Osteoblast (primary cell): ENCODE data around the gene RAP1GAP. TPM values are rescaled to one million over a fixed set of nuclear protein-coding genes. Genes with fewer than 3 reads are reported as not detected.

Experiments
- DNase-seq: peaks from one replicate; pipeline ENCODE4 v3.0.0; 2011; ENCODE audit warnings: low spot score, mixed read lengths; ENCODE audit not compliant: insufficient read length; ENCODE audit errors: missing footprints
- H2AFZ ChIP-seq: 2 replicates; pipeline ENCODE4 v1.6.0; 2011; ENCODE audit warnings: mild to moderate bottlenecking, low read length
- H3K27ac ChIP-seq: 2 replicates; pipeline ENCODE4 v1.5.1; 2011; ENCODE audit warnings: mild to moderate bottlenecking, low read depth, low read length, moderate library complexity
- H3K27me3 ChIP-seq: 2 replicates; pipeline ENCODE4 v1.6.0; 2012; ENCODE audit warnings: mild to moderate bottlenecking, control low read depth, inconsistent platforms, low read length, moderate library complexity; ENCODE audit not compliant: insufficient read depth
- H3K36me3 ChIP-seq: 2 replicates; pipeline ENCODE4 v1.5.1; 2011; ENCODE audit warnings: mild to moderate bottlenecking, low read length, control low read depth, moderate library complexity; ENCODE audit not compliant: insufficient read depth
- H3K4me1 ChIP-seq: 2 replicates; pipeline ENCODE4 v1.5.1; 2011; ENCODE audit warnings: mild to moderate bottlenecking, low read length, control low read depth, moderate library complexity; ENCODE audit not compliant: insufficient read depth
- H3K4me2 ChIP-seq: 2 replicates; pipeline ENCODE4 v1.6.0; 2011; ENCODE audit warnings: mild to moderate bottlenecking, low read length; ENCODE audit not compliant: insufficient read depth
- H3K4me3 ChIP-seq: fragments of 200-600 bp; sonication (generic); 3 replicates; pipeline ENCODE4 v1.5.1; 2012; ENCODE audit warnings: mild to moderate bottlenecking, low read length, inconsistent platforms; ENCODE audit not compliant: insufficient read depth
- H3K79me2 ChIP-seq: 2 replicates; pipeline ENCODE4 v1.6.0; 2012; ENCODE audit warnings: mild to moderate bottlenecking, low read length, control low read depth, inconsistent platforms; ENCODE audit not compliant: insufficient read depth
- H3K9me3 ChIP-seq: 2 replicates; pipeline ENCODE4 v1.5.1; 2011; ENCODE audit warnings: low read depth, low read length, control low read depth
- H4K20me1 ChIP-seq: 2 replicates; pipeline ENCODE4 v1.6.0; 2012; ENCODE audit warnings: mild to moderate bottlenecking, low read length, control low read depth; ENCODE audit not compliant: insufficient read depth
- total RNA-seq: library from RNA; depleted of rRNA; stranded (reverse); fragments of >200 nt; gene quantifications from 2 replicates; pipeline ENCODE4 v1.2.3, GENCODE V29; 2012
- TF ChIP-seq, protein P1 (sequence below): IDR thresholded peaks from 2 replicates; pipeline ENCODE4 v1.5.1; 2011; ENCODE audit warnings: mild to moderate bottlenecking, low read depth, low read length, moderate library complexity; ENCODE audit errors: extremely low read depth

RAP1GAP gene
- total RNA-seq, 1 donor: under 0.01 TPM

DNA sequence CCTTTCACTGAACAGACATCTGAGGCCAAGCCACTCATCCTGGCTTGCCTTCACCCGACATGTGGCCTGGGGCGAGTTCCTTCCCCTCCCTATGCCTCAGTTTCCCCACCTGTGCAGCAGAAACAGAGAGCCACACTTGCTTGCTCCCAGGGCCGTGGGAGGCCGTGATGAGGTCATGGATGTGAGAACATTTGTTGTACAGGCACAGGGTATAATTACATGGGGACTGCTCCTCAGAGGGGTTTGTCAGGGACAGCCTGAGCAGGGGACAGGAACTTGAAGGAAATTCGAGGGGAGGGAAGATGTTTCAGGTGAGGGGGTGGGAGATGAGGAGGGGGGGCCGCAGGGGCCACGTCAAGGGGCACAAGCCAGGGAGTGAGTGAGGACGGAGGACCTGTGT lies 103.9 kb downstream of the RAP1GAP start:
- Histone ChIP-seq H3K4me3 (no peak overlapping the region), H4K20me1 (no peaks in the 10 kb centered on the region), H3K27me3 (no peaks in the 10 kb centered on the region), H3K4me1 (peaks cover 37% of the 10 kb centered on the region), H3K27ac (peak overlapping the region; percentile 1), H2AFZ (no peak overlapping the region), H3K36me3 (no peaks in the 10 kb centered on the region), H3K79me2 (no peaks in the 10 kb centered on the region), H3K4me2 (no peak overlapping the region), H3K9me3 (no peaks in the 10 kb centered on the region)
- peak; percentile 32 for DNase-seq
- TF ChIP-seq, protein P1, sequence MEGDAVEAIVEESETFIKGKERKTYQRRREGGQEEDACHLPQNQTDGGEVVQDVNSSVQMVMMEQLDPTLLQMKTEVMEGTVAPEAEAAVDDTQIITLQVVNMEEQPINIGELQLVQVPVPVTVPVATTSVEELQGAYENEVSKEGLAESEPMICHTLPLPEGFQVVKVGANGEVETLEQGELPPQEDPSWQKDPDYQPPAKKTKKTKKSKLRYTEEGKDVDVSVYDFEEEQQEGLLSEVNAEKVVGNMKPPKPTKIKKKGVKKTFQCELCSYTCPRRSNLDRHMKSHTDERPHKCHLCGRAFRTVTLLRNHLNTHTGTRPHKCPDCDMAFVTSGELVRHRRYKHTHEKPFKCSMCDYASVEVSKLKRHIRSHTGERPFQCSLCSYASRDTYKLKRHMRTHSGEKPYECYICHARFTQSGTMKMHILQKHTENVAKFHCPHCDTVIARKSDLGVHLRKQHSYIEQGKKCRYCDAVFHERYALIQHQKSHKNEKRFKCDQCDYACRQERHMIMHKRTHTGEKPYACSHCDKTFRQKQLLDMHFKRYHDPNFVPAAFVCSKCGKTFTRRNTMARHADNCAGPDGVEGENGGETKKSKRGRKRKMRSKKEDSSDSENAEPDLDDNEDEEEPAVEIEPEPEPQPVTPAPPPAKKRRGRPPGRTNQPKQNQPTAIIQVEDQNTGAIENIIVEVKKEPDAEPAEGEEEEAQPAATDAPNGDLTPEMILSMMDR: no peak

DNA sequence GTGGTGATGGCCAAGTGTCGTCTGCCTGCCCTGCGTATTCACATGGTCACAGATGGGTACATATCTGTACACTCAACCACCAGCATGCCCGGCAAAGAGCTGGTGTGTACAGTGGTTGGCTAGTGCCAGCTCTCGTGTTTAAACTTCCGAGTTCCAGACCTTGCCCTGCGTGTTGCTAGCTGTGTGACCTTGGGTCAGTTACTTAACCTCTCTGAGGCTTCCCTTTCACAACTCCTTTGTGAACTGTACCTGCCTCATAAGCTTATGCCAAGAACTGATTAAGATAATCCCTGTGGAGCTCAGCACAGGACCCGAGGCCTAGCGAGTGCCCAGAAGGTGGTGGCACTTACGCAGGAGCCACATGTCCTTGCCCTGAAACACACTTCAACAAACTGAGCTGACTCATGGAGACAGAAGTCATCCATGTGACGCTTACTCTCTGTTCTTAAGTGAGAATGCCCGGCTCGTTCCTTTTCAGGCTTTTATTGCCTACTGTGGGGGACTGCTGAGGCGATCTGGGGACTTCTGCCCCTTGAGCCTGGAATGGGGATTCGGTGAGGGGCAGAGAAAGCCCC lies 104.5 kb downstream of the RAP1GAP start:
- Histone ChIP-seq H4K20me1 (no peaks in the 10 kb centered on the region), H3K4me1 (peaks cover 37% of the 10 kb centered on the region), H3K27me3 (no peaks in the 10 kb centered on the region), H3K79me2 (no peaks in the 10 kb centered on the region), H3K9me3 (no peaks in the 10 kb centered on the region), H3K4me2 (no peak overlapping the region), H3K4me3 (no peak overlapping the region), H2AFZ (no peak overlapping the region), H3K27ac (peak overlapping the region; percentile 1), H3K36me3 (no peaks in the 10 kb centered on the region)
- TF ChIP-seq, protein P1: no peak
- peak; percentile 80 for DNase-seq

DNA sequence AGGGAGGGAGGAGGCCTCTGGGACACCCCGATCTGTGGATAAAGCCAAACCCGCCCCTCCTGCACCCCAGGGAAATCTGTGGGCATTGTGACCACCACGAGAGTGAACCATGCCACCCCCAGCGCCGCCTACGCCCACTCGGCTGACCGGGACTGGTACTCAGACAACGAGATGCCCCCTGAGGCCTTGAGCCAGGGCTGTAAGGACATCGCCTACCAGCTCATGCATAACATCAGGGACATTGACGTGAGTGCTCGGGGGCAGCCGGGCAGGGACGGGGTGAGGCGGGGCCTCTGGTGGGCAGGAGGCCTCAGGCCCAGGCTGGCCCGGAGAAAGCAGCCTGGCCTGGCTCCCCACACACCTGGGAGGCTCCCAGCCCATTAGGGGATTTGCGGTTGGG lies 105.2 kb downstream of the RAP1GAP start:
- Histone ChIP-seq H3K79me2 (no peaks in the 10 kb centered on the region), H3K36me3 (no peaks in the 10 kb centered on the region), H2AFZ (no peak overlapping the region), H3K4me2 (no peak overlapping the region), H3K9me3 (no peaks in the 10 kb centered on the region), H3K4me1 (peaks cover 33% of the 10 kb centered on the region), H3K27ac (no peak overlapping the region), H4K20me1 (no peaks in the 10 kb centered on the region), H3K27me3 (no peaks in the 10 kb centered on the region), H3K4me3 (no peak overlapping the region)
- TF ChIP-seq, protein P1: no peak
- peak; percentile 63 for DNase-seq

DNA sequence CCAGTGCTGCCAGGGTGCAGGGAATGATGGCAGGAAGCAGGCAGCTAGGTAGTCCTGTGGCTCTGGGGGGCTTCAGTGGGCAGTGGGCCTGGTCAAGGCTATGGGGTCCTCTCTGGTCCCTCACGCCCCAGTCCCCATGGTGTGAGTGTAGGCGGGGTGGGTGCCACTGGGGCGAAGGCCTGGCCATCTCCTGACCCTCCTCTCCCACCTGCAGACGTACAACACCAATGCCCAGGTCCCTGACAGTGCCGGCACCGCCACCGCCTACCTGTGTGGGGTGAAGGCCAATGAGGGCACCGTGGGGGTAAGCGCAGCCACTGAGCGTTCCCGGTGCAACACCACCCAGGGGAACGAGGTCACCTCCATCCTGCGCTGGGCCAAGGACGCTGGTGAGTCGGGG lies 106.3 kb downstream of the RAP1GAP start:
- no peak overlapping the region for H3K27ac ChIP-seq
- H3K9me3 ChIP-seq: no peaks in the 10 kb centered on the region
- peak; percentile 53 for DNase-seq
- no peak overlapping the region for H2AFZ ChIP-seq
- no peak overlapping the region for H3K4me2 ChIP-seq
- no peaks in the 10 kb centered on the region for H3K27me3 ChIP-seq
- H3K36me3 ChIP-seq: no peaks in the 10 kb centered on the region
- H4K20me1 ChIP-seq: no peaks in the 10 kb centered on the region
- H3K4me1 ChIP-seq: peaks cover 23% of the 10 kb centered on the region
- no peaks in the 10 kb centered on the region for H3K79me2 ChIP-seq
- no peak overlapping the region for H3K4me3 ChIP-seq
- TF ChIP-seq, protein P1: no peak
